PC-9 (cell line): ENCODE measurements around the gene EHMT1. TPM values are rescaled to one million over a fixed set of nuclear protein-coding genes. Genes with fewer than 3 reads are reported as not detected.

Experiments
- BruUV-seq: library from RNA; stranded (reverse); fragments of 400-500 nt; replicated peaks from 2 replicates; lab custom pipeline; 2021; lab: Mats Ljungman, UMichigan
- CTCF ChIA-PET: fragments of 300-600 bp; sonication (Branson Sonifier 250); formaldehyde crosslinking; loops from one replicate; lab custom pipeline; 2022; ENCODE audit warnings: antibody characterized with exemption; lab: Charles Lee
- POLR2A ChIA-PET: fragments of 300-600 bp; sonication (Branson Sonifier 250); formaldehyde crosslinking; loops from one replicate; lab custom pipeline; 2022; ENCODE audit warnings: antibody characterized with exemption; ENCODE audit not compliant: unreplicated experiment; lab: Charles Lee
- DNase-seq, 2 experiments: peaks; one replicate each; pipeline versions ENCODE4 v3.0.0 to v3.0.0-alpha.2; 2015 to 2022; ENCODE audit warnings: mixed read lengths in 1 of 2
- H2AFZ ChIP-seq: fragments of 200-600 bp; sonication (generic); 2 replicates; pipeline ENCODE4 v1.8.1; 2017; ENCODE audit warnings: antibody characterized with exemption
- H3F3A ChIP-seq: fragments of 200-600 bp; sonication (generic); 2 replicates; pipeline ENCODE4 v1.8.1; 2017; ENCODE audit warnings: antibody characterized with exemption, mild to moderate bottlenecking, low read depth; ENCODE audit not compliant: insufficient read depth
- H3K27ac ChIP-seq: fragments of 200-600 bp; sonication (generic); 2 replicates; pipeline ENCODE4 v1.6.1; 2016; ENCODE audit warnings: mixed run types
- H3K27me3 ChIP-seq: fragments of 200-600 bp; sonication (generic); 2 replicates; pipeline ENCODE4 v1.6.1; 2016; ENCODE audit warnings: low read depth, mixed run types; ENCODE audit not compliant: insufficient read depth
- H3K36me3 ChIP-seq: fragments of 200-600 bp; sonication (generic); 2 replicates; pipeline ENCODE4 v1.6.1; 2016; ENCODE audit warnings: low read depth, mixed run types
- H3K4me1 ChIP-seq: fragments of 200-600 bp; sonication (generic); replicated peaks from 2 replicates; pipeline ENCODE4 v1.6.1; 2016; ENCODE audit warnings: mixed run types; ENCODE audit not compliant: insufficient read depth
- H3K4me2 ChIP-seq: fragments of 200-600 bp; sonication (generic); 2 replicates; pipeline ENCODE4 v1.6.1; 2017; ENCODE audit warnings: mixed run types
- H3K4me3 ChIP-seq: fragments of 200-600 bp; sonication (generic); 2 replicates; pipeline ENCODE4 v1.6.1; 2016; ENCODE audit warnings: mixed run types
- H3K79me2 ChIP-seq: fragments of 200-600 bp; sonication (generic); 2 replicates; pipeline ENCODE4 v1.6.1; 2017; ENCODE audit warnings: low read depth, mixed run types
- H3K9me2 ChIP-seq: fragments of 200-600 bp; sonication (generic); 2 replicates; pipeline ENCODE4 v1.8.1; 2017; ENCODE audit warnings: mild to moderate bottlenecking; ENCODE audit not compliant: insufficient read depth
- H3K9me3 ChIP-seq: fragments of 200-600 bp; sonication (generic); 2 replicates; pipeline ENCODE4 v1.8.1; 2016; ENCODE audit warnings: low read depth; ENCODE audit not compliant: insufficient read depth
- H4K20me1 ChIP-seq: fragments of 200-600 bp; sonication (generic); 2 replicates; pipeline ENCODE4 v1.8.1; 2017; ENCODE audit not compliant: insufficient read depth
- CTCF ChIP-seq: fragments of 200-600 bp; sonication (generic); conservative IDR thresholded peaks from 2 replicates; pipeline ENCODE4 v1.6.1; 2017; ENCODE audit warnings: mixed run types, antibody characterized with exemption, mild to moderate bottlenecking, moderate library complexity
- EZH2 ChIP-seq: fragments of 200-600 bp; sonication (generic); IDR thresholded peaks from 2 replicates; pipeline ENCODE4 v1.8.0; 2017; ENCODE audit warnings: antibody characterized with exemption, low read depth
- intact Hi-C: fragments of 100-400 bp; cut with micrococcal nuclease; formaldehyde crosslinking; loops from one replicate; pipeline ENCODE4 v1.10.0; 2022; ENCODE audit not compliant: unreplicated experiment
- total RNA-seq: library from RNA; stranded (reverse); gene quantifications from 2 replicates; pipeline ENCODE4 v1.2.3, GENCODE V29; 2021

Gene EHMT1
- total RNA-seq, 1 experiment from 2014 or later: 116 TPM

- Histone ChIP-seq H3K79me2 (peaks cover 75% of the 10 kb centered on the region), H4K20me1 (peaks cover 73% of the 10 kb centered on the region), H3K4me2 (no peak overlapping the region), H3K4me1 (no peaks in the 10 kb centered on the region), H3K9me3 (no peaks in the 10 kb centered on the region), H3K9me2 (no peaks in the 10 kb centered on the region), H2AFZ (no peak overlapping the region), H3K27me3 (no peaks in the 10 kb centered on the region), H3F3A (peaks cover 15% of the 10 kb centered on the region), H3K4me3 (no peak overlapping the region), H3K36me3 (no peaks in the 10 kb centered on the region), H3K27ac (no peak overlapping the region)
- intact Hi-C loops: no loop called here
- POLR2A ChIA-PET: no interaction called here
- no peak for TF ChIP-seq CTCF
- BruUV-seq: no TSS peak
- CTCF ChIA-PET: no interaction called here
- no peak for DNase-seq
Measured at GRCh38 chr9:137690930-137691645, 72.3 kb downstream of the EHMT1 start.

GRCh38 chr9:137691646-137692351 lies 73.0 kb downstream of the EHMT1 start:
- DNase-seq: no peak

More at GRCh38 chr9:137691646-137692351, 73.0 kb downstream of the EHMT1 start:
- TF ChIP-seq CTCF (no peak), EZH2 (no peak)
- Histone ChIP-seq H3K4me2 (no peak overlapping the region), H3K4me1 (no peaks in the 10 kb centered on the region), H3K4me3 (no peak overlapping the region), H3K79me2 (peaks cover 74% of the 10 kb centered on the region), H4K20me1 (peaks cover 76% of the 10 kb centered on the region), H3K27ac (no peak overlapping the region), H3K36me3 (no peaks in the 10 kb centered on the region), H3F3A (peaks cover 15% of the 10 kb centered on the region), H3K9me2 (no peaks in the 10 kb centered on the region), H2AFZ (no peak overlapping the region), H3K9me3 (no peaks in the 10 kb centered on the region), H3K27me3 (no peaks in the 10 kb centered on the region)
- no TSS peak for BruUV-seq
- POLR2A ChIA-PET: no interaction called here
- intact Hi-C loops: no loop called here
- CTCF ChIA-PET: interaction anchor here (0.7 kb wide), 1 partner anchor 12 kb away, joined by 6 read pairs; no protein-coding TSS in a partner anchor
